NCI-H2081 treated with DMSO at 0.1 percent for 48 hours (cell line): ENCODE data around the gene ZNHIT6.

Experiments used
- DNase-seq: peaks from one replicate; lab custom pipeline; 2025; lab: John Stamatoyannopoulos, UW

ZNHIT6 gene

GRCh38 chr1:85617633-85618100 is 90.6 kb downstream of the ZNHIT6 start:
- no peak for DNase-seq

GRCh38 chr1:85616736-85617135 is 91.5 kb downstream of the ZNHIT6 start:
- no peak for DNase-seq

GRCh38 chr1:85616364-85616705 is 91.9 kb downstream of the ZNHIT6 start:
- DNase-seq = no peak

- DNase-seq = no peak
Measured at GRCh38 chr1:85615586-85616363, 92.5 kb downstream of the ZNHIT6 start.

GRCh38 chr1:85612704-85613361 is 95.4 kb downstream of the ZNHIT6 start:
- no peak for DNase-seq

GRCh38 chr1:85611856-85612255 is 96.4 kb downstream of the ZNHIT6 start:
- no peak for DNase-seq

- no peak for DNase-seq
Measured at GRCh38 chr1:85611425-85611824, 96.8 kb downstream of the ZNHIT6 start.

GRCh38 chr1:85609976-85610375 is 98.3 kb downstream of the ZNHIT6 start:
- no peak for DNase-seq

- no peak for DNase-seq
Measured at GRCh38 chr1:85608851-85609250, 99.4 kb downstream of the ZNHIT6 start.

- DNase-seq = no peak
Measured at GRCh38 chr1:85607921-85608265, 100.3 kb downstream of the ZNHIT6 start.

GRCh38 chr1:85607126-85607920 is 100.9 kb downstream of the ZNHIT6 start:
- DNase-seq = no peak

- DNase-seq = no peak
Measured at GRCh38 chr1:85606414-85606800, 101.8 kb downstream of the ZNHIT6 start.

GRCh38 chr1:85605484-85606413 is 102.5 kb downstream of the ZNHIT6 start:
- DNase-seq = no peak

- no peak for DNase-seq
Measured at GRCh38 chr1:85604298-85604997, 103.8 kb downstream of the ZNHIT6 start.

- no peak for DNase-seq
Measured at GRCh38 chr1:85603086-85603880, 105.0 kb downstream of the ZNHIT6 start.

GRCh38 chr1:85602571-85602970 is 105.7 kb downstream of the ZNHIT6 start:
- DNase-seq = no peak

GRCh38 chr1:85601901-85602300 is 106.3 kb downstream of the ZNHIT6 start:
- no peak for DNase-seq

GRCh38 chr1:85599681-85600080 is 108.6 kb downstream of the ZNHIT6 start:
- no peak for DNase-seq
